B cell (primary cell): Measurements from ENCODE around the gene ZBTB40.

Source experiments
- EZH2 ChIP-seq: IDR thresholded peaks from 2 replicates; pipeline ENCODE4 v1.6.1; 2012; ENCODE audit warnings: borderline replicate concordance, low read depth, mild to moderate bottlenecking, moderate library complexity, low read length; ENCODE audit not compliant: insufficient read depth, poor library complexity, severe bottlenecking
- TF ChIP-seq, protein P1 (sequence below): fragments of 200-600 bp; IDR thresholded peaks from one replicate; pipeline ENCODE4 v1.8.0; 2022; ENCODE audit warnings: antibody characterized with exemption, mild to moderate bottlenecking

DNA sequence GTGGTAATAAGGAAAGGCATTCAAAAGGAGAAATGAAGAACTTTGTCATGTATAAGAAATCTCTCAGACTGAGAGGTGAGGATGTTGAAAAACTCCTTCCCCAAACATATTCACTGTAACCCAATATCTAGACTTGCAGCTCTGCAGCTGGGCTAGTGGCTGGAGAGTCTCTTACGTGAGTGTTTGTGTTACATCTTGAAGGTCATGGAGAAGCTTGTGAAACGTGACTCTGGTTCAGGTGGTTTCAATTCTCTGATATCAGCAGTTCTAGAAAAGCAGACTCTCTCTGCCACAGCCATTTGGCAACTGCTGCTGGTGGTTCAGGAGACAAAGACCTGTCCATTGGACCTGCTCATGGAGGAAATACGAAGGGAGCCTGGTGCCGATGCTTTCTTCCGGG, 56.7 kb downstream of the ZBTB40 start:
- TF ChIP-seq, protein P1, sequence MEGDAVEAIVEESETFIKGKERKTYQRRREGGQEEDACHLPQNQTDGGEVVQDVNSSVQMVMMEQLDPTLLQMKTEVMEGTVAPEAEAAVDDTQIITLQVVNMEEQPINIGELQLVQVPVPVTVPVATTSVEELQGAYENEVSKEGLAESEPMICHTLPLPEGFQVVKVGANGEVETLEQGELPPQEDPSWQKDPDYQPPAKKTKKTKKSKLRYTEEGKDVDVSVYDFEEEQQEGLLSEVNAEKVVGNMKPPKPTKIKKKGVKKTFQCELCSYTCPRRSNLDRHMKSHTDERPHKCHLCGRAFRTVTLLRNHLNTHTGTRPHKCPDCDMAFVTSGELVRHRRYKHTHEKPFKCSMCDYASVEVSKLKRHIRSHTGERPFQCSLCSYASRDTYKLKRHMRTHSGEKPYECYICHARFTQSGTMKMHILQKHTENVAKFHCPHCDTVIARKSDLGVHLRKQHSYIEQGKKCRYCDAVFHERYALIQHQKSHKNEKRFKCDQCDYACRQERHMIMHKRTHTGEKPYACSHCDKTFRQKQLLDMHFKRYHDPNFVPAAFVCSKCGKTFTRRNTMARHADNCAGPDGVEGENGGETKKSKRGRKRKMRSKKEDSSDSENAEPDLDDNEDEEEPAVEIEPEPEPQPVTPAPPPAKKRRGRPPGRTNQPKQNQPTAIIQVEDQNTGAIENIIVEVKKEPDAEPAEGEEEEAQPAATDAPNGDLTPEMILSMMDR = no peak
- no peak for TF ChIP-seq EZH2
